BLaER1 treated with 17β-estradiol and CSF1 and Interleukin-3, amounts not matched to agents 10 nM and 100 nM (cell line): ENCODE results near the gene DIS3L2.

ENCODE experiments used
- H3K27ac ChIP-seq, 11 experiments: shearing (Covaris generic); formaldehyde crosslinking; 2 replicates each; pipeline ENCODE4 v1.8.1; 2022
- H3K27me3 ChIP-seq, 11 experiments: shearing (Covaris generic); formaldehyde crosslinking; 2 replicates each; pipeline ENCODE4 v1.8.1; 2022
- H3K36me3 ChIP-seq, 11 experiments: shearing (Covaris generic); formaldehyde crosslinking; 2 replicates each; pipeline ENCODE4 v1.8.1; 2022
- H3K4me1 ChIP-seq, 10 experiments: shearing (Covaris generic); formaldehyde crosslinking; 2 replicates each; pipeline ENCODE4 v1.8.1; 2022
- H3K4me2 ChIP-seq, 11 experiments: shearing (Covaris generic); formaldehyde crosslinking; 2 replicates each; pipeline ENCODE4 v1.8.1; 2022
- H3K4me3 ChIP-seq, 10 experiments: shearing (Covaris generic); formaldehyde crosslinking; 2 replicates each; pipeline ENCODE4 v1.8.1; 2022
- H3K9ac ChIP-seq, 11 experiments: shearing (Covaris generic); formaldehyde crosslinking; 2 replicates each; pipeline ENCODE4 v1.8.1; 2022
- H3K9me3 ChIP-seq, 11 experiments: shearing (Covaris generic); formaldehyde crosslinking; replicated peaks in 1 of 11; 2 replicates each; pipeline ENCODE4 v1.8.1; 2022
- H4K20me1 ChIP-seq, 11 experiments: shearing (Covaris generic); formaldehyde crosslinking; 2 replicates each; pipeline ENCODE4 v1.8.1; 2022
- Cebpa-rat ChIP-seq, 11 experiments: shearing (Covaris generic); IDR thresholded peaks; 2 replicates each; pipeline ENCODE4 v1.8.1; 2022

DIS3L2 gene

DNA sequence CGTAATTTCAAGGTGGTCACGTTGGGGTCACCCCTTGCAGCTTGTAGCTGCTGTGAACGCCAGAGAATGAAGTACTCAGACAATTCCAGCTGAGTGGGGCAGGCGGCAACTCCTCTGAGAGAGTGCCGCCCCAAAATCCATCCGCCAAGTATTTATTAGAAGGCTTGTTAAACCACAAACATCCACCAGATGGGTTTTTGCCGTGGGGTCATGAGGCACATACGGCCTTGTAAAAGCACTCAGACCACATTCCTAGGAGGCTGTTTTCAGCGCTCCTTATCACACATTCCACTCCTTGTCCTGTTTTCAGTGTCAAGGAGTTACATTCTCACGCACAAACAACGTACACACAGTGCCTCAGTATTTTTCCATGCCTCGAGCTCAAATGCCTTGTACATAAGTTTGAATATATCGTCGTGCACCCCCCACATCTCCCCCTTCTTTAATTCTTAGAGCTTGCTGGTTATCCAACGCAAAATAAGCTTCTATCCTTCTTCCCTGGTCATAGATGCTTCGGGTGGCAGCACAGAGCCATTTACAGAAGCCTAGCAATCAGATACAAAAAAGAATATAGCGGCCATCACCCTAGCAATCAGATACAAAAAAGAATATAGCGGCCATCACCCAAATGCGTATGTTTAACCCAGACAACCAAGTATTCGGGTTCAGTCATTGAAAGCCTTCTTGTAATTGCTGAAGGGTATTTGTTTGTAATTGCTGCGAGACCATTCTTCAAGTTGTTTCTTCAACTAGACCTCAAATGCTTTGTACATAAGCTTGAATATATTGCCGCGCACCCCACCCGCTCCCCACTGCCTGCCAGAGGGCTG, 424.4 kb downstream of the DIS3L2 start:
- TF ChIP-seq Cebpa-rat (IDR thresholded peaks at IDR 0.05), result no peak
- no peaks in the 10 kb centered on the region for H4K20me1 ChIP-seq
- H3K9me3 ChIP-seq, result peaks cover 13 to 30% (median 21%) of the 10 kb centered on the region in 11 experiments
- H3K27me3 ChIP-seq, result peaks cover 13 to 25% (median 22%) of the 10 kb centered on the region in 11 experiments
- no peak overlapping the region for H3K9ac ChIP-seq
- no peak overlapping the region for H3K4me3 ChIP-seq
- H3K4me1 ChIP-seq, result peaks cover 5 to 30% (median 25%) of the 10 kb centered on the region in 10 experiments; a peak in 18 of 20 replicates
- no peak overlapping the region for H3K27ac ChIP-seq
- no peaks in the 10 kb centered on the region for H3K36me3 ChIP-seq
- H3K4me2 ChIP-seq, result peak overlapping the region in 7 of 11 experiments; percentile 16 to 43 (median 28); a peak in 10 of 22 replicates

DNA sequence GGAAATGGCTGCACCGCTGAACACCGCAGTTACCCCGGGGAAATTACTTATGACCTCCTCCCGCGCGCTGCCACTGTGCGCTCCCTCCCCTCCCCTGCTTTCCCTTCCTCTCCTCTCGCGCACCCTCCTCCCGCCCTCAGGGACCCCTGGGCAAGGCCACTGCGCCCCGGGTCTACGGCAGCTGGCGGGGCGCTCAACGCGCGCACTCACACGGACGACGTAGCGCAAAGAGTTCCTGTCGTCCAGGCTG, 424.9 kb downstream of the DIS3L2 start:
- H3K27ac ChIP-seq, result no peak overlapping the region
- H3K4me2 ChIP-seq, result peak overlapping the region in 1 of 11 experiments; percentile 21; a peak in 2 of 22 replicates
- H3K27me3 ChIP-seq, result peaks cover 13 to 25% (median 22%) of the 10 kb centered on the region in 11 experiments

More for the DNA sequence above, 424.9 kb downstream of the DIS3L2 start:
- H3K36me3 ChIP-seq, result no peaks in the 10 kb centered on the region
- peaks cover 13 to 30% (median 21%) of the 10 kb centered on the region in 11 experiments for H3K9me3 ChIP-seq
- no peaks in the 10 kb centered on the region for H4K20me1 ChIP-seq
- H3K9ac ChIP-seq, result no peak overlapping the region
- H3K4me1 ChIP-seq, result peaks cover 5 to 30% (median 25%) of the 10 kb centered on the region in 10 experiments; a peak in 18 of 20 replicates
- no peak for TF ChIP-seq Cebpa-rat (IDR thresholded peaks at IDR 0.05)
- no peak overlapping the region for H3K4me3 ChIP-seq
